ENCODE measurements around the gene SUDS3. TPM values are rescaled to one million over a fixed set of nuclear protein-coding genes. Genes with fewer than 3 reads are reported as not detected.

SUDS3 gene
- total and polyA plus RNA-seq, 2 donors (not counting 1 experiment from before 2014, with no cell fraction given) = 20.3 to 31.4 TPM

GRCh38 chr12:118359541-118359915 lies 16.8 kb upstream of the SUDS3 start:
- no peak overlapping the region for H3K4me2 ChIP-seq (ENCODE audit: extremely low read depth, insufficient read depth, low read length)
- H4K20me1 ChIP-seq (ENCODE audit: control insufficient read depth, extremely low read depth, insufficient read depth, low read length) = no peaks in the 10 kb centered on the region
- peaks cover 11% of the 10 kb centered on the region for H3K4me1 ChIP-seq (ENCODE audit: control insufficient read depth, extremely low read depth, insufficient read depth, low read length)
- TF ChIP-seq EZH2 (IDR thresholded peaks at IDR 0.05; ENCODE audit: low read length, missing control alignments) = no peak
- no peak for TF ChIP-seq CTCF (conservative IDR thresholded peaks at IDR 0.05 in 1 of 2, IDR thresholded peaks at IDR 0.05 in 1 of 2; ENCODE audit: low read depth in 1 of 2, low read length in 2 of 2)
- DNase-seq (ENCODE audit: low read depth in 2 of 2) = no peak
- no peaks in the 10 kb centered on the region for H3K36me3 ChIP-seq (ENCODE audit: control insufficient read depth, insufficient read depth, low read length)
- H3K4me3 ChIP-seq (replicated peaks in 1 of 4; ENCODE audit: control extremely low read depth in 1 of 4, insufficient read depth in 1 of 4, low read depth in 3 of 4, low read length in 4 of 4) = no peak overlapping the region
- no peaks in the 10 kb centered on the region for H3K27me3 ChIP-seq (ENCODE audit: control insufficient read depth, insufficient read depth, low read length)
- no peak overlapping the region for H3K9ac ChIP-seq (ENCODE audit: insufficient read depth, low read length)
- no peaks in the 10 kb centered on the region for H3K9me3 ChIP-seq (ENCODE audit: control insufficient read depth, insufficient read depth, low read depth, low read length)
- no peak overlapping the region for H2AFZ ChIP-seq (ENCODE audit: low read length)
- peaks cover 66% of the 10 kb centered on the region for H3K79me2 ChIP-seq (ENCODE audit: control insufficient read depth, insufficient read depth, low read length)
- H3K27ac ChIP-seq (ENCODE audit: insufficient read depth, low read length) = no peak overlapping the region

GRCh38 chr12:118361092-118361404 lies 15.3 kb upstream of the SUDS3 start:
- Histone ChIP-seq H3K4me3 (replicated peaks in 1 of 4; ENCODE audit: control extremely low read depth in 1 of 4, insufficient read depth in 1 of 4, low read depth in 3 of 4, low read length in 4 of 4) (no peak overlapping the region), H2AFZ (ENCODE audit: low read length) (no peak overlapping the region), H3K9me3 (ENCODE audit: control insufficient read depth, insufficient read depth, low read depth, low read length) (no peaks in the 10 kb centered on the region), H3K4me1 (ENCODE audit: control insufficient read depth, extremely low read depth, insufficient read depth, low read length) (peaks cover 14% of the 10 kb centered on the region), H3K36me3 (ENCODE audit: control insufficient read depth, insufficient read depth, low read length) (no peaks in the 10 kb centered on the region), H3K27me3 (ENCODE audit: control insufficient read depth, insufficient read depth, low read length) (no peaks in the 10 kb centered on the region), H3K4me2 (ENCODE audit: extremely low read depth, insufficient read depth, low read length) (peak overlapping the region; percentile 36), H3K79me2 (ENCODE audit: control insufficient read depth, insufficient read depth, low read length) (peaks cover 61% of the 10 kb centered on the region), H4K20me1 (ENCODE audit: control insufficient read depth, extremely low read depth, insufficient read depth, low read length) (no peaks in the 10 kb centered on the region), H3K27ac (ENCODE audit: insufficient read depth, low read length) (peak overlapping the region; percentile 22), H3K9ac (ENCODE audit: insufficient read depth, low read length) (no peak overlapping the region)
- peak in 1 of 2 donors; percentile 37 for DNase-seq (ENCODE audit: low read depth in 2 of 2)
- TF ChIP-seq CTCF (conservative IDR thresholded peaks at IDR 0.05 in 1 of 2, IDR thresholded peaks at IDR 0.05 in 1 of 2; ENCODE audit: low read depth in 1 of 2, low read length in 2 of 2) = no peak
- no peak for TF ChIP-seq EZH2 (IDR thresholded peaks at IDR 0.05; ENCODE audit: low read length, missing control alignments)

- Histone ChIP-seq H3K4me1 (ENCODE audit: control insufficient read depth, extremely low read depth, insufficient read depth, low read length) (peaks cover 11% of the 10 kb centered on the region), H2AFZ (ENCODE audit: low read length) (no peak overlapping the region), H3K4me2 (ENCODE audit: extremely low read depth, insufficient read depth, low read length) (no peak overlapping the region), H3K9ac (ENCODE audit: insufficient read depth, low read length) (no peak overlapping the region), H3K79me2 (ENCODE audit: control insufficient read depth, insufficient read depth, low read length) (peaks cover 67% of the 10 kb centered on the region), H3K9me3 (ENCODE audit: control insufficient read depth, insufficient read depth, low read depth, low read length) (no peaks in the 10 kb centered on the region), H3K27me3 (ENCODE audit: control insufficient read depth, insufficient read depth, low read length) (no peaks in the 10 kb centered on the region), H3K27ac (ENCODE audit: insufficient read depth, low read length) (no peak overlapping the region), H3K4me3 (replicated peaks in 1 of 4; ENCODE audit: control extremely low read depth in 1 of 4, insufficient read depth in 1 of 4, low read depth in 3 of 4, low read length in 4 of 4) (no peak overlapping the region), H4K20me1 (ENCODE audit: control insufficient read depth, extremely low read depth, insufficient read depth, low read length) (no peaks in the 10 kb centered on the region), H3K36me3 (ENCODE audit: control insufficient read depth, insufficient read depth, low read length) (no peaks in the 10 kb centered on the region)
- no peak for DNase-seq (ENCODE audit: low read depth in 2 of 2)
- TF ChIP-seq CTCF (conservative IDR thresholded peaks at IDR 0.05 in 1 of 2, IDR thresholded peaks at IDR 0.05 in 1 of 2; ENCODE audit: low read depth in 1 of 2, low read length in 2 of 2) (no peak), EZH2 (IDR thresholded peaks at IDR 0.05; ENCODE audit: low read length, missing control alignments) (no peak)
Observed at GRCh38 chr12:118361889-118362288, 14.5 kb upstream of the SUDS3 start.

Measured in fibroblast of lung (primary cell).